HepG2 (cell line): ENCODE results near the gene ABHD2. TPM values are rescaled to one million over a fixed set of nuclear protein-coding genes. Genes with fewer than 3 reads are reported as not detected.

Experiments used
- BATF2 ChIP-seq: sonication (generic); formaldehyde crosslinking; IDR thresholded peaks from 2 replicates; pipeline ENCODE4 v1.8.0; 2022; ENCODE audit warnings: mild to moderate bottlenecking, missing genetic modification reagents, moderate library complexity
- CBFB ChIP-seq: sonication (generic); formaldehyde crosslinking; IDR thresholded peaks from 2 replicates; pipeline ENCODE4 v1.4.0; 2020; ENCODE audit warnings: missing genetic modification reagents
- DPF2 ChIP-seq: sonication (generic); formaldehyde crosslinking; IDR thresholded peaks from 2 replicates; pipeline ENCODE4 v1.4.0; 2020; ENCODE audit warnings: mild to moderate bottlenecking, low read depth, missing genetic modification reagents, borderline replicate concordance
- IRF1 ChIP-seq: sonication (generic); formaldehyde crosslinking; IDR thresholded peaks from 2 replicates; pipeline ENCODE4 v1.4.0; 2020; ENCODE audit warnings: low read depth, mild to moderate bottlenecking, missing genetic modification reagents
- MIXL1 ChIP-seq: IDR thresholded peaks from 2 replicates; pipeline ENCODE4 v1.6.1; 2016
- RARA ChIP-seq: IDR thresholded peaks from 2 replicates; pipeline ENCODE4 v1.6.1; 2016; ENCODE audit warnings: missing genetic modification reagents, missing compliant biosample characterization
- YEATS2 ChIP-seq: sonication (generic); formaldehyde crosslinking; IDR thresholded peaks from 2 replicates; pipeline ENCODE4 v1.4.0; 2020; ENCODE audit warnings: missing genetic modification reagents, borderline replicate concordance
- ZBTB34 ChIP-seq: sonication (generic); formaldehyde crosslinking; IDR thresholded peaks from 2 replicates; pipeline ENCODE4 v1.8.0; 2022; ENCODE audit warnings: mild to moderate bottlenecking, missing genetic modification reagents
- ZFP91 ChIP-seq: sonication (generic); formaldehyde crosslinking; IDR thresholded peaks from 2 replicates; pipeline ENCODE4 v1.9.0; 2022; ENCODE audit warnings: missing genetic modification reagents, mild to moderate bottlenecking, borderline replicate concordance
- ZHX2 ChIP-seq, 2 experiments: sonication (generic) in 1 of 2; formaldehyde crosslinking in 1 of 2; IDR thresholded peaks; 2 replicates each; pipeline versions ENCODE4 v1.6.1 to v1.9.0; 2014 to 2022; ENCODE audit warnings: antibody characterized with exemption in 1 of 2, borderline replicate concordance in 1 of 2, inconsistent platforms in 1 of 2, low read depth in 1 of 2, missing genetic modification reagents in 1 of 2
- ZNF225 ChIP-seq: sonication (generic); formaldehyde crosslinking; IDR thresholded peaks from 2 replicates; pipeline ENCODE4 v1.4.0; 2020; ENCODE audit warnings: mild to moderate bottlenecking, missing genetic modification reagents
- ZSCAN5A ChIP-seq: sonication (generic); formaldehyde crosslinking; IDR thresholded peaks from 2 replicates; pipeline ENCODE4 v1.8.0; 2022; ENCODE audit warnings: mild to moderate bottlenecking, missing genetic modification reagents, borderline replicate concordance
- polyA plus RNA-seq, 8 experiments: library from polyadenylated mRNA; depleted of rRNA in 3 of 8; stranded (reverse) in 7 of 8; unstranded in 1 of 8; fragments of >200 nt; fragmentation: Illumina TruSeq in 4 of 8; extraction: Trizol in 4 of 8; gene quantifications; 2 replicates each; pipeline versions ENCODE4 v1.2.1 to v1.2.3, GENCODE V29; 2011 to 2016; ENCODE audit warnings: low read depth in 4 of 8, missing spikeins in 1 of 8, mixed read lengths in 1 of 8; ENCODE audit not compliant: insufficient read depth in 1 of 8
- total RNA-seq, 5 experiments: library from RNA; depleted of rRNA; stranded (reverse); fragments of >200 nt; fragmentation: Illumina TruSeq; extraction: Trizol; gene quantifications; 2 replicates each; pipeline ENCODE4 v1.2.3, GENCODE V29; 2016; ENCODE audit warnings: low read depth in 1 of 5

Gene ABHD2
- total and polyA plus RNA-seq, 2 of the 13 experiments (the other 11 are each of a cell fraction or from before 2014, with no cell fraction given) = 14.8 to 22.4 TPM

GRCh38 chr15:89128320-89129122 lies 40.3 kb downstream of the ABHD2 start (continued):
- TF ChIP-seq ZFP91 (CRISPR knock-in tag) (no peak), IRF1 (CRISPR knock-in tag) (no peak), YEATS2 (CRISPR knock-in tag) (0 out of 2 replicates have a peak, but pooled peaks have one; percentile 20), DPF2 (CRISPR knock-in tag) (peak; percentile 57; the same call in 1 of the 2 replicates), CBFB (no peak), ZBTB34 (no peak), RARA (CRISPR knock-in tag) (peak; percentile 46), ZHX2 (IDR thresholded peaks at IDR 0.05; ENCODE audit: low read depth) (no peak), ZHX2 (CRISPR knock-in tag; IDR thresholded peaks at IDR 0.05; ENCODE audit: borderline replicate concordance) (no peak), MIXL1 (CRISPR knock-in tag) (0 out of 2 replicates have a peak, but pooled peaks have one; percentile 14), ZNF225 (CRISPR knock-in tag) (no peak), ZSCAN5A (CRISPR knock-in tag) (no peak), BATF2 (no peak)
